ENCODE measurements around the gene ZNF592.
A peak's percentile ranks its signal among the peaks of the same experiment; 100 is the strongest.

The ZNF592 gene

DNA sequence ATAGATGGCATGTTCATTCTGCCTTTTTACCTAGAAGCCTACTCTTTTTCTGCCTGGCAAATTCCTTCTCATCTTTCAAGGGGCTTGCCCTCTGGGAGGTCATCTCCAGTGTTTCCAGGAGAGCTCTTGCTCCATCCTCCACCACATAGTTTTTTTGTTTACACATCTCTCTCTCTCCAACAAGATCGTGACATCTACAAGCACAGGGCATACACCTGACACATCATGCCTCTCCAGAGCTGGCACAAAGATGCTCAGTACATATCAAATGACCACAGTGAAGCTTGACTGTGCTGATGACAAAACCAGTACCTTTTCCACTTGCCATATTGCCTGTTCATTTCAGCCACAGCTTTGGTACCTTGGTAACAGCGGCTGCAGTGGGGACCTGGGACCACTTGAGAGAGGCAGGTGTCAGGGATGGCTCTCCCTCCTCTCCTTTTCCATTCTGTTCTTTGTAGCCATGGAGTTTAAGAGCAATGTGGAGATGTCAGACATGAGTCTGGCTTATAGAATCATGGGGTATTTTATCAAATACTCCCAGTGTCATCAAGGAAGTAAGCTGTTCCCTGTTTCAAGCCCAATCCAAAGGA, 84.2 kb downstream of the ZNF592 start:
- no peak for DNase-seq

DNA sequence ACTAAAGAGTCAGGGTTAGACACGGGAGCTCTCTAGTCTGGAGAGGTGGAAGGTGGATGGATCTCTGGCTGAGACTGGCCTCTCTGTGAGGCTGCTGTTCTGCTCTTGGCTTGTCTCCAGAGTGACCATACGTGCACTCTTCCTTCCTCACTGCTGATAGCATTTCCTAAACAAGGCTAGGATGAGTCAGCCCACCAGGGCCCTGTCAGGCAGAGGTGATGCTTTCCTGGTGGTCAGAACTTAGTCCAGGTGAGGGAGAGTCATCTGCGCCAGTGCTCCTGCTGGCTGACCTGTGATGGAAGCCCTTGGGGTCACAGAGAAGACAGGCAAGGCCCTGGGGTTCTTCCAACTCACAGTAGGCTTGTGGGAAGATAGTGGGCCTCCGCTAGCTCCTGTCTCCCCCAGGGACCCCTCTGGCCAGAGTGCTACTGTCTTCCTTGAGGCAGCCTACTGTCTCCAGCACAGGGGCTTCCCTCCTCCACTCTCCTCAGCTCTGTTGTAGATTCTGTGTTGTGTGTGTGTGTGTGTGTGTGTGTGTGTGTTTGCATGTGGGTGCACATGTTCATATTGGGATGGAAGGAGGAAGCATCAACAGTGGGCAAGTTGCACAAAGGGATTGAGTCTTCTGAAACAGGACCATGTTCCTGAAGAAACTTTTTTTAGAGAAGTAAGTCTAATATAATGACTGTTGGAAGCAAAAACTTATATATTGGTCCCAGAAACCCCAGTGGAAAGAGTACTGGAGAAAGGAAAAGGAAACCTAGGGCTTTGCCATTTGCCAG, 85.2 kb downstream of the ZNF592 start:
- DNase-seq = peak; percentile 25 to 50

DNA sequence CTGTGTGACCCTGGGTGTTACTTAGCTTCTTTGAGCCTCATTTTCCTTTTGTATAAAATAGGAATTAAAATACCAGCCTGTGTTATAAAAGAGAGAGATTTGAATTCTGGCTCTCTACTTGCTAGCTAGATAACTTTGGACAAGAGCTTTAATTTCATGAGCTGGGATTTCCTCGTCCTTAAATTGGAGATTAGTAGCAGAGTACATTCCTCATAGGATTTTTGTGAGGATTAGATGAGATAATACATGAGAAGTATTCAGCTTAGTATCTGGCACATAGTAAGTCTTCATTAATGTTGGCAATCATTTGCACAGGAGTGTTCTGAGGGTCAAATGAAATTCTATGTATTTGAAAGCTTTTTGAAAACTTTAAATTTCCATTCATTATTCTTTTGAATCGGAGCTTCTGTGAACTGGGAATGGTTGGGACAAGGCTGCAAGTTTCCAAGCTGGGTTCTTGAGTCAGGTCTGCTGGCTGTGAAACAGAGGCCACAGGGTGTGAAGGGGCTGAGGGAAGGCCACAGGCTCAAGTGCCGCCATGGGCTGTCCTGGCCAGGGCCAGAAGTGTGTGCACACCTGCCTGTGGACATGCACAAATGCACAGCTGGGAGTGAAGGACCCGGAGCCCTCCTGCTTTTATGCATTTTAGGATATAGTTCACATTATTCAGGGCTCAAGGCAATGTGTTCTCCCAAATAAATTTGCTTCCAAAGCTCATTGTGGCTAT, 86.0 kb downstream of the ZNF592 start:
- no peak for DNase-seq

DNA sequence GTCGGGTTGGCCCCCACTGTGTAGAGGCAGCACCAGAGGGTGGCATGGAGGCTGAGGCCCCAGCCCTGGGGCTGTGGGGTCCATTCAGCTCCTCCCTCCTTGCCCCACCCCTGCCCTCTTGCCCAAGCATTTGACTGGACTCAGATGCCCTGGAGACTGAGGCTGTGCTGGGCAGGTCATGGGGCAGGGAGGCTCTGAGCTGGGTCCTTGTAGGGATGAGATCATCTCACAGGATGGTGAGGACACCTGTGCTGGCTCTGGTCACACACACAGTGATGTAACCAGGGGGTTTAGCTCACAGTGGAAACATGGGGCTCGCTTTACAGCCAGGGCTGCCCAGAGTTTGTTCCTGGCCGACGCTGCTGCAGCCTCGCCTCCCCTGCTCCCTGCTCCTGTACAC, 86.6 kb downstream of the ZNF592 start:
- no peak for DNase-seq

DNA sequence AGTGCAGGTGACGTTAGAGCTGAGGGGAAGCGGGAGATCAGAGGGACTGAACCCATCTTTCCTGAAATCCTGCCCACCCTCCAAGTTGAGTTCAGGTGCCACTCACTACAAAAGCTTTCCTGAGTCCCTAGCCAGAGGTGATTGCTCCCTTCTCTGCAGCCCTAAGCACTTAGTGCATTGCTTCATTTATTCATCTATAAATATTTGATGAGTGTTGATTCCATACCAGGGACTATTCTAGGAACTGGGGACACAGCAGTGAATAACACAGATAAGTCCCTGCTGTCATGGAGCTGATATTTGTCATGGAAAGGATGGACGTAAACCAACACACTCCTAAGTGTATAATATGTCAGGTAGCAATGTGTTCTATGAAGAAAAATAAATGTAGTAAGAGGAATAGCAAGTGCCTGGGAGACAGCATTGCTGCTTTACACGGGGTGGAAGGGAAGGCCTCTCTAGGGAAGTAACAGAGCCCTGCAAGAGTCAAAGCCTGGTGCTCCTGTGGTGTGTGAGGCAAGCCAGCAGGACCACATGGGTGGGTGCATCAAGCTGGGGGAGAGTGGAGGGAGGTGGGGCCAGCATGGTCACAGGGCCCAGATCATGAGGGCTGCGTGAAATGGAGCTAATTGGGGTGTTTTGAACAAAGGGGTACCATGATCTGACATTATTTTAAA, 87.4 kb downstream of the ZNF592 start:
- peak in 1 of 2 donors; percentile 49 for DNase-seq

DNA sequence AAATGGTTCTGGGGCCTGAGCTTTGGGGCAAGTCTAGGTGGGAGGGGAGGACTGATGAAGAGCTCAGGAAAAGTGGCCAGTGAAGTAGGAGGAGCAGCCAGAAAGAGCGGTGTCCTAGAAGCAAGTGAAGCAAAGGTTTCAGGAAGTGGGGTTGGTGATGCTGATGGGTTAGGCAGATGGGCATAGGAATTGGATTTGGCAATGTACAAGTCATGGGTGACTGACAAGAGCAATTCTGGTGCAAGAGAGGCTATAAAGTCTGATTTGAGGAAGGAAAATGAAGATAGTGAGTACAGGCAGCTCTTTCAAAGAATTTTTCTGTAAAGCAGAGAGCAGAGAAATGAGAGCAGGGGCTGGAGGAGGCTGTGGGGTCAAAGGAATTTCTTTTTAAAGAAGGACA, 88.5 kb downstream of the ZNF592 start:
- peak; percentile 69 to 89 for DNase-seq

DNA sequence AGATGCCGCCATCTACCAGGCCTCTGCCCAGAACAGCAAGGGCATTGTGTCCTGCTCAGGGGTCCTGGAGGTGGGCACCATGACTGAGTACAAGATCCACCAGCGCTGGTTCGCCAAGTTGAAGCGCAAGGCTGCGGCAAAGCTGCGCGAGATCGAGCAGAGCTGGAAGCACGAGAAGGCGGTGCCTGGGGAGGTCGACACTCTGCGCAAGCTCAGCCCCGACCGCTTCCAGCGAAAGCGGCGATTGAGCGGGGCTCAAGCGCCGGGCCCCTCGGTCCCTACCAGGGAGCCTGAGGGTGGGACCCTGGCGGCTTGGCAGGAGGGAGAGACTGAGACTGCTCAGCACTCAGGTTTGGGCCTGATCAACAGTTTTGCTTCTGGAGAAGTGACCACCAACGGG, 91.3 kb downstream of the ZNF592 start:
- DNase-seq = no peak

DNA sequence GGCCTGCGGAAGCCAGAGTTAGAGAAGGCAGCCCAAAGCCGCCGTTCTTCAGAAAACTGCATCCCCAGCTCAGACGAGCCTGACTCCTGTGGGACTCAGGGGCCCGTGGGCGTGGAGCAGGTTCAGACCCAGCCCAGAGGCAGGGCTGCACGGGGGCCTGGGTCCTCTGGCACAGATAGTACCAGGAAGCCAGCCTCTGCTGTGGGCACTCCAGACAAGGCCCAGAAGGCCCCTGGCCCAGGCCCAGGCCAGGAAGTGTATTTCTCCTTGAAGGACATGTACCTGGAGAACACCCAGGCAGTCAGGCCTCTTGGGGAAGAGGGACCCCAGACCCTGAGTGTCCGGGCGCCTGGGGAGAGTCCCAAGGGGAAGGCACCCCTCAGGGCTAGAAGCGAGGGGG, 91.9 kb downstream of the ZNF592 start:
- no peak for DNase-seq

DNA sequence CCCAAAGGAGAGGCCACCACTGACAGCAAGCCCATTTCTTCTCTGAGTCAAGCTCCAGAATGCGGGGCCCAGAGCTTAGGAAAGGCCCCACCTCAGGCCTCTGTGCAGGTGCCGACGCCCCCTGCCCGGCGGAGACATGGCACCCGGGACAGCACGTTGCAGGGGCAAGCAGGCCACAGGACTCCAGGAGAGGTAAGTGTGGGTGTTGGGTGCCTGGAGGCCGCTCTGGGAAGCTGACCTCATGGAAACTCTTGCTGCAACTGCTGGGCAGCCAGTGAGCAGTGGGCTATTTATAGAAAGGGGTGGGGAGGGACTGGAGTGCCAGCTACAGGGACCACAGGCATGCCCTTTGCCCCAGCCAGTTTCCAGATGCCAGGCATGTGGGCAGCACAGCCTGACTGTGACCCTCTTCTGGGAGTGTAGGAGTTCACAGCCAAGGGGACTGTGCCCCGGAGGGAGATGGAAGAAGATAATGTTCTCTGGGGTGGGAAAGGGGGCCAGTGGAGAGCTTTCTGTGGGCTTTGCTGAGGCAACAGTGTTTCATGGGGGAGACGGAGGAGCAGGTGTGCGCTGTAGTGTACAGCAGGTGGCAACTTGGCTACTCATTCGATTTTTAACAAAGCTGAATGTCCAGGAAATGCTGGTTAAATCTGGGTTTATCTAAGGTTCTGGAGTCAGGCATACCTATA, 92.5 kb downstream of the ZNF592 start:
- peak; percentile 56 to 89 for DNase-seq

DNA sequence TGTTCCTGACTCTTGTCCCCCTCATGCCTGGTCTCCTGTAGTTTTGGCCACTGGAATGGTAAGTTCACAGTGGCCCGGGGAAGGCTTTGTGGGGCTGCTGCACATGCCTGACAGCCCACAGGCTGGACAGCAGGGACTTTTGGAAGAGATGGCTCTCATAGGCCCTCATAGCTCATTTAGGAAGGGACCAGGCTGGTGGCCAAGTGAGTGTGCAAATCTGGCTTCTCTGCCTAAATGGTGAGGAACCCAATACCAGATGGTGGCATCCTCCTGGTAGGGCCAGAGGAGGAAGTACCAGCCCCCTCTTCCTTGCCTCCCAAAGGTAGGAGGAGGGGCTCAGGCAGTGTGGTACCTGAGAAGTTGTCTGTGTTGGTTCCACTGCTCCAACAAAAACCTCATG, 94.4 kb downstream of the ZNF592 start:
- no peak for DNase-seq

DNA sequence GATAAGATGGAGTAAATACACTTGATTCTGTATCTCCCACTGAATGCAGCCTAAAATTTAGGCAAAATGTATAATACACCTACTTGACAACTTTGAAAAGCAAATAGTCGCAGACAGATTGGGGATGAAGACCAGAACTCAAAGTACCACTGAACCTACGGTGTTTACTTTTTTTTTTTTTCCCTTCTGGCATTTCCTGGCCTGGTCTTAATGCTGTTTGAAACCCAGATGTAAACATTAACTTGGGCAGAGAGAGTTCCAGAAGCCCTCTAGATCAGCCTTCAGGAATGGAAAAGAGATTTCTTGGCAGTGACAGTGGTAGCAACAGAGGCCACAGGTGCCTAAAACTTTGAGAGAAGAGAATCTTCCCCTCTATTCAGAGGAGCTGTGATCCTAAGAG, 96.6 kb downstream of the ZNF592 start:
- DNase-seq = no peak

DNA sequence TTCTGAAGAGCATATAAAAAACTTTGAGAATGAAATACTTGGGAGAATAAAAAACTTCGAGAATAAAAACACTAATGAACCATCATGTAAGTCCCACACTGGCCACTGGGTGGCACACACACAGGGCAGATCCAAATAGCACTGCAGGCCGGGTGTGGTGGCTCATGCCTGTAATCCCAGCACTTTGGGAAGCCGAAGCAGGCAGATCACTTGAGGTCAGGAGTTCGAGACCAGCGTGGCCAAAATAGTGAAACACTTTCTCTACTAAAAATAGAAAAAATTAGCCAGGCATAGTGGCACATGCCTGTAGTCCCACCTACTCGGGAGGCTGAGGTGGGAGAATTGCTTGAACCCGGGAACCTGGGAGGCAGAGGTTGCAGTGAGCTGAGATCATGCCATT, 97.2 kb downstream of the ZNF592 start:
- DNase-seq = peak in 1 of 2 donors; percentile 47

DNA sequence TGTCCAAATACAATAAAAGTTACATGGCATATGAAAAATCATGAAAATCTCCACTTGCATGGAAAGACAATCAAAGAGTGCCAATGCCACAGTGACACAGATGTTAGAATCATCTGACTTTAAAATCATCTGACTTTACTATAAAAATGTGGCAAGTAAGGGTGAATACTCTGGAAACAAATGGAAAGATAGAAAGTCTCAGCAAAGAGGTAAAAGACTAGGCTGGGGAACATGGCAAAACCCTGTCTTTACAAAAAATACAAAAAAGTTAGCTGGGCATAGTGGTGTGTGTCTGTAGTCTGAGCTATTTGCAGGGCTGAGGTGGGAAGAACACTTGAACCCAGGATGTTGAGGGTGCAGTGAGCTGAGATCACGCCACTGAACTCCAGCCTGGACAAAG, 97.9 kb downstream of the ZNF592 start:
- no peak for DNase-seq

DNA sequence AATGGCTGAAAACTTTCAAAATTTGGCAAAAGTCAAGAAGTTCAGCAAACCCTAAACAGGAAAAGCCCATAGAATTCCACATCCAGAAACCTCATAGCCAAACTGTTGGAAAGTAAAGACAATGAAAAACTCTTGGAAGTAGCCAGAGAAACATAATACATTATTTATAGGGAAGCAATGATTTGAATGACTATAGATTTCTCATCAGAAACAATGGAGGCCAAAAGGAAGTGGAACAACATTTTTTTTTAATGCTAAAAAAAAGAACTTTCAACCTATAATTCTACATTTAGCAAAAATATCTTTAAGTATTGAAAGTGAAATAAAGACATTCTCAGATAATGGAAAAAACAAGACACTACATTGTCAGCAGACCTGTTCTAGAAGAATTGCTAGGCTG, 99.0 kb downstream of the ZNF592 start:
- DNase-seq = no peak

DNA sequence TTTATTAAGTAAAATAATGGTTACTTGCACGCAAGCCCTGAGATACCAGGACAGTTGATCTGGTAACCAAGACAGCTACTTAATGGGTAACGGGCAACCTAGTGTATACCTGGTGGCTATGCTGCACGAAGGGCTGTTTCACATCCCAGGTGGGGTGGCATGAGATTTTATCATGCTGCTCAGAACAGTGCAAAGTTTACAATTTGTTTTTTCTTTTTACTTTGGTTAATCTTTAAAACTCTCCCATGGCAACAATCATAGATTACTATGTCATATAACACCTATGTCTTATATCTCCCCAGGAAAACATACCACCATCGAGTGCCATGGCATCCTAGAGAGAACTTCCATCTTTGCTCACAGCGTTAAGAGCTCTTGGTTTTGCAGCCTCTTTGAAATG, 103.8 kb downstream of the ZNF592 start:
- no peak for DNase-seq

DNA sequence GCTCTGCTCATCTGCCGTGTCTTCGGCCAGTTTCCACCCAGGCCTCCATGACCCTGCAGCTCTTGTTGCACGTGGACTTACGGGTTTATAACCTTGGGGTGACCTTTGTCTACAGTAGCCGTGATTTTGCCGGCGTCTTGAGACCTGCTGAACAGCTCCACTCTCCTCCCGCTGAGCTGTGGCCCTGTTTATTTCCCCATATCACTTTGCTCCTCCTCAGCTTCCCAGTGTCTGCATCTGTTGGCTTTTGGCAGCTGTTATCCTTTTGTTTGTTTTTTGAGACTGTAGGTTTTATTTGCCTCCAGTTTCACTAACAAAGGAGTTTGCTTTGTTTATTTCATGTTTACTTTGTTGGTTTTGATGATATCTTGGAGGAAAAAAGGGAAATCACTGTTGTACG, 106.7 kb downstream of the ZNF592 start:
- no peak for DNase-seq

DNA sequence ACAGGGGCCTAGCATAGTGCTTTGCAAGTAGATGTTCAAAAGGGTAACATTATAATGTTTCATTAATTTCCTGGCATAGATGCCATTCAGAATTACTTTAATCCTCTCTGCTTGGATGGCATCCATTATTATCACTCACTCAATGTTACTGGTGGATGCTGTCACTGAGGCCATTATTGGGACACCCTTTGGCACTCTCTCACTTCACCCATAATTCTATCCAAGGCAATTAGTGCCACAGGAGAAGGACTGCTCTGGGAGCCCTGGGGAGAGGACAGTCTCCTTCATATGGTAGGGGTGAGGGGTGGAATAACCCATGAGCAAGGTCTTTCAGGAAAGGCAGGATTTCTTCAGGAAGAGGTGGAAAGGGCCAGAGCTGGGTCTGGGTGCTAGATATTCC, 107.4 kb downstream of the ZNF592 start:
- no peak for DNase-seq

All from inflammatory macrophage treated with lipopolysaccharide for 1 hour (primary cell).